Upper lobe of right lung (tissue), 1 donor: Measurements from ENCODE around the gene PACS1. TPM values are rescaled to one million over a fixed set of nuclear protein-coding genes. Genes with fewer than 3 reads are reported as not detected.
A peak's percentile ranks its signal among the peaks of the same experiment; 100 is the strongest.
"Not testable (repeated sequence)": the region's sequence is repeated elsewhere in the genome, so short reads cannot be mapped to it uniquely, and the experiment has no call there.

Experiments used
- ATAC-seq: fragments of 200-7000 bp; cut with Tn5 transposase; one replicate; pipeline ENCODE4 v1.9.1; 2020; ENCODE audit warnings: mild to moderate bottlenecking, moderate library complexity
- DNase-seq: peaks from one replicate; pipeline ENCODE4 v3.0.0-alpha.2; 2020
- H3K27ac ChIP-seq: fragments of 200-600 bp; one replicate; pipeline ENCODE4 v1.8.0; 2022
- H3K27me3 ChIP-seq: fragments of 200-600 bp; one replicate; pipeline ENCODE4 v1.8.0; 2022; ENCODE audit warnings: mild to moderate bottlenecking
- H3K36me3 ChIP-seq: fragments of 200-600 bp; one replicate; pipeline ENCODE4 v1.8.0; 2022
- H3K4me1 ChIP-seq: fragments of 200-600 bp; one replicate; pipeline ENCODE4 v1.8.0; 2022
- H3K4me3 ChIP-seq: fragments of 200-600 bp; one replicate; pipeline ENCODE4 v1.8.0; 2022; ENCODE audit warnings: mild to moderate bottlenecking
- H3K9me3 ChIP-seq: fragments of 200-600 bp; one replicate; pipeline ENCODE4 v1.8.0; 2022
- intact Hi-C: fragments of 100-400 bp; cut with DNase I; formaldehyde crosslinking; loops from one replicate; pipeline ENCODE4 v1.11.0; 2022
- total RNA-seq: library from RNA; stranded (reverse); fragmentation: NEBNext Ultra II Directional; extraction: Animal tissue kit (Norgen Biotek cat#: 25700); gene quantifications from one replicate; pipeline ENCODE4 v1.2.1, GENCODE V29; 2021
- TF ChIP-seq, protein P1 (sequence below): fragments of 200-600 bp; IDR thresholded peaks from one replicate; pipeline ENCODE4 v1.8.0; 2022; ENCODE audit warnings: antibody characterized with exemption
- donor health status: DM: no; HTN: yes; CAD: no; lungs with severe emphysema.

The PACS1 gene
- total RNA-seq, 1 donor from 2014 or later: 55.9 TPM

- intact Hi-C loops: no loop called here
These were observed 3.6 kb downstream of the PACS1 start for GRCh38 chr11:66073669-66074068.

DNA sequence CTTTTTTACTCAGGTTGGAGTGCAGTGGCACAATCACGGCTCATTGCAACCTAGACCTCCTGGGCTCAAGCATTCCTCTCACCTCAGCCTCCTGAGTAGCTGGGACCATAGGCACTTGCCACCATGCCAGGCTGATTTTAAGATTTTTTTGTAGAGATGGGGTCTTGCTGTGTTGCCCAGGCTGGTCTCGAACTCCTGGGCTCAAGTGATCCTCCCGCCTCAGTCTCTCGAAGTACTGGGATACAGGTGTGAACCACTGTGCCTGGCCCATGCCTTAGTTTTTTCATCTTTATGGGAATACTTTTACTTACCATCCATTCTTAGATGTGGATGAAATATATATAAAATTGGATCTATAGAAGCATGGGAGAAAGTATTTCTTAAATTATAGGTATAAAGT, 5.2 kb downstream of the PACS1 start:
- DNase-seq (no peak), ATAC-seq (no peak)
- no peak overlapping the region for H3K27ac ChIP-seq
- no peaks in the 10 kb centered on the region for H3K27me3 ChIP-seq
- H3K4me3 ChIP-seq: no peak overlapping the region
- H3K36me3 ChIP-seq: peaks cover 8% of the 10 kb centered on the region
- H3K9me3 ChIP-seq: no peaks in the 10 kb centered on the region
- TF ChIP-seq, protein P1, sequence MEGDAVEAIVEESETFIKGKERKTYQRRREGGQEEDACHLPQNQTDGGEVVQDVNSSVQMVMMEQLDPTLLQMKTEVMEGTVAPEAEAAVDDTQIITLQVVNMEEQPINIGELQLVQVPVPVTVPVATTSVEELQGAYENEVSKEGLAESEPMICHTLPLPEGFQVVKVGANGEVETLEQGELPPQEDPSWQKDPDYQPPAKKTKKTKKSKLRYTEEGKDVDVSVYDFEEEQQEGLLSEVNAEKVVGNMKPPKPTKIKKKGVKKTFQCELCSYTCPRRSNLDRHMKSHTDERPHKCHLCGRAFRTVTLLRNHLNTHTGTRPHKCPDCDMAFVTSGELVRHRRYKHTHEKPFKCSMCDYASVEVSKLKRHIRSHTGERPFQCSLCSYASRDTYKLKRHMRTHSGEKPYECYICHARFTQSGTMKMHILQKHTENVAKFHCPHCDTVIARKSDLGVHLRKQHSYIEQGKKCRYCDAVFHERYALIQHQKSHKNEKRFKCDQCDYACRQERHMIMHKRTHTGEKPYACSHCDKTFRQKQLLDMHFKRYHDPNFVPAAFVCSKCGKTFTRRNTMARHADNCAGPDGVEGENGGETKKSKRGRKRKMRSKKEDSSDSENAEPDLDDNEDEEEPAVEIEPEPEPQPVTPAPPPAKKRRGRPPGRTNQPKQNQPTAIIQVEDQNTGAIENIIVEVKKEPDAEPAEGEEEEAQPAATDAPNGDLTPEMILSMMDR: no peak
- H3K4me1 ChIP-seq: peaks cover 10% of the 10 kb centered on the region
- intact Hi-C loops: no loop called here

More at GRCh38 chr11:66073669-66074068, 3.6 kb downstream of the PACS1 start:
- Histone ChIP-seq H3K4me1 (peaks cover 17% of the 10 kb centered on the region), H3K4me3 (no peak overlapping the region), H3K27ac (no peak overlapping the region), H3K36me3 (peaks cover 12% of the 10 kb centered on the region), H3K27me3 (no peaks in the 10 kb centered on the region), H3K9me3 (no peaks in the 10 kb centered on the region)
- DNase-seq: no peak
- TF ChIP-seq, protein P1: no peak
- ATAC-seq: no peak

GRCh38 chr11:66076561-66076960, 6.5 kb downstream of the PACS1 start:
- intact Hi-C loops: no loop called here
- TF ChIP-seq, protein P1: no peak
- Histone ChIP-seq H3K27ac (no peak overlapping the region), H3K4me1 (peaks cover 17% of the 10 kb centered on the region), H3K27me3 (no peaks in the 10 kb centered on the region), H3K4me3 (no peak overlapping the region), H3K9me3 (no peaks in the 10 kb centered on the region), H3K36me3 (peaks cover 8% of the 10 kb centered on the region)
- no peak for DNase-seq
- ATAC-seq: peak; percentile 12

- TF ChIP-seq, protein P1: no peak
- no peak overlapping the region for H3K4me3 ChIP-seq
- intact Hi-C loops: no loop called here
- DNase-seq (no peak), ATAC-seq (no peak)
- no peaks in the 10 kb centered on the region for H3K27me3 ChIP-seq
- H3K36me3 ChIP-seq: peaks cover 8% of the 10 kb centered on the region
- no peaks in the 10 kb centered on the region for H3K9me3 ChIP-seq
- H3K27ac ChIP-seq: no peak overlapping the region
- H3K4me1 ChIP-seq: peaks cover 26% of the 10 kb centered on the region
These were observed 7.9 kb downstream of the PACS1 start for GRCh38 chr11:66077927-66078326.

DNA sequence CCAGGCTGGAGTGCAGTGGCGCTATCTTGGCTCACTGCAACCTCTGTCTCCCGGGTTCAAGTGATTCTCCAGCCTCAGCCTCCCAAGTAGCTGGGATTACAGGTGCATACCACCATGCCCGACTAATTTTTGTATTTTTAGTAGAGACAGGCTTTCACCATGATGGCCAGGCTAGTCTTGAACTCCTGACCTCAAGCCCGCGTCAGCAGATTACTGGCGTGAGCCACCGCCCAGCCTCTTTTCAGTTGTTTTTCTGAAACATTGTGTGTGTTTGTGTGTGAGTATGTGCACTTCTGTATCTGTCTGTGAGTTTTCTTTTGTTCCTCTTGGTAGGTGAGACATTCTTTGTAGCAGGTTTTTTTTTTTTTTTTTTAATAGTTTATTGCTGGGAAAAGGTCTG, 8.9 kb downstream of the PACS1 start:
- intact Hi-C loops: not testable (repeated sequence)
- peaks cover 36% of the 10 kb centered on the region for H3K4me1 ChIP-seq

DNA sequence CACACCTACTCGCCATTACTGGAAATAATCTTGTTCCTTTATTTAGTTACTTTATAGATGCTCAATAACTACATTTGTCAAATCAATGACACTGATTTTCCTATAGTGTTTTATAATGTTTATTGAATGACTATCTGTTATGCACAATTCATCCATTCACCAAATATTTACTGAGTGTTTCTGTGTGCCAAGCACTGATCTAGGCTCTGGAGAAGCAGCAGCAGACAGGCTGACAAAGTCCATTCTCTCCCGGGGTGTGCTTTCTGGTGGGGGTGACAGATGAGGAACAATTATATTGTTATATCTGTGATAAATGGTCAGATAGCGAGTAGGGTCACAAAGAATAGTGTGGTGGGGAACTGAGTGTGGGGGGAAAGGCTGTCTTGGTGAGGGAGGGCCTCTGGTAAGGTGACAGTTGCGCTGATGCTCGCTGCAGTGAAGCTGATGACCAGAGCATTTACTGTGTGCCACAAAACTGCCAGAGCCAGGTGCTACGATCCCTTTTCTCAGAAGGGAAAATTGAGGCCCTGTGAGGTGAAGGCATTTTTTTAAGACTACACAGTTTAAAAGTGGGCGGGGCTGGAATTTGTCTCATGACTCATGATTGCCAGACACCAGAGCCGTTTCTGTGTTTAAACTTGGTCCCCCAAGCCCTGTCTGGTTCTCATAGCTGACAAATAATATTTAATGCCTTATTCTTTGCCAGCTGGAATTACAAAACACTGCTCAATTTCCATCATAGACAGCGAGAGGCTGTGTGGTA, 10.2 kb downstream of the PACS1 start:
- Histone ChIP-seq H3K36me3 (no peaks in the 10 kb centered on the region), H3K4me3 (no peak overlapping the region), H3K27ac (peak overlapping the region; percentile 55), H3K4me1 (peaks cover 45% of the 10 kb centered on the region), H3K9me3 (no peaks in the 10 kb centered on the region), H3K27me3 (no peaks in the 10 kb centered on the region)
- intact Hi-C loops: no loop called here
- peak; percentile 61 for ATAC-seq
- TF ChIP-seq, protein P1: no peak
- DNase-seq: no peak

More for the DNA sequence above, 8.9 kb downstream of the PACS1 start:
- H3K9me3 ChIP-seq, H3K27me3 ChIP-seq, DNase-seq, ATAC-seq, H3K36me3 ChIP-seq, H3K27ac ChIP-seq, H3K4me3 ChIP-seq: not testable (repeated sequence)
